A549 (cell line): ENCODE measurements around the gene SPATA6L.

Experiments
- BHLHE40 ChIP-seq: IDR thresholded peaks from 2 replicates; pipeline ENCODE4 v1.6.1; 2012; ENCODE audit warnings: low read depth, low read length, inconsistent platforms
- CEBPB ChIP-seq, 2 experiments: fragments of >200 bp in 1 of 2; sonication (Bioruptor Twin) in 1 of 2; formaldehyde crosslinking in 1 of 2; IDR thresholded peaks; 2 replicates each; pipeline ENCODE4 v1.6.1; 2012 to 2016
- FOXS1 ChIP-seq: fragments of 250-450 bp; sonication (Bioruptor Pico); IDR thresholded peaks from 2 replicates; pipeline ENCODE4 v1.5.0; 2020; ENCODE audit warnings: mild to moderate bottlenecking, moderate library complexity
- HEYL ChIP-seq: fragments of 250-450 bp; sonication (Bioruptor Pico); IDR thresholded peaks from 2 replicates; pipeline ENCODE4 v1.8.0; 2021; ENCODE audit warnings: mild to moderate bottlenecking, moderate library complexity
- JUN ChIP-seq, 2 experiments: fragments of >200 bp; sonication (Bioruptor Twin); formaldehyde crosslinking; IDR thresholded peaks; 2 replicates in 1 of 2; 3 replicates in 1 of 2; pipeline ENCODE4 v1.6.1; 2016 to 2017
- MAZ ChIP-seq: fragments of 150-350 bp; IDR thresholded peaks from 2 replicates; pipeline ENCODE4 v1.6.1; 2014; ENCODE audit warnings: antibody characterized with exemption, low read depth, low read length, borderline replicate concordance
- NPAS2 ChIP-seq: fragments of 250-450 bp; sonication (Bioruptor Pico); IDR thresholded peaks from 2 replicates; pipeline ENCODE4 v1.8.0; 2022; ENCODE audit warnings: mild to moderate bottlenecking, moderate library complexity, borderline replicate concordance
- POLR2A ChIP-seq: IDR thresholded peaks from 2 replicates; pipeline ENCODE4 v1.6.1; 2012; ENCODE audit warnings: mild to moderate bottlenecking, low read length
- POLR2AphosphoS2 ChIP-seq: conservative IDR thresholded peaks from 2 replicates; pipeline ENCODE4 v1.6.1; 2012; ENCODE audit warnings: low read length, improper control_type of control experiment, inconsistent platforms
- RAD21 ChIP-seq, 2 experiments: fragments of >200 bp in 1 of 2; sonication (Bioruptor Twin) in 1 of 2; formaldehyde crosslinking in 1 of 2; IDR thresholded peaks in 1 of 2; conservative IDR thresholded peaks in 1 of 2; 2 replicates in 1 of 2; 3 replicates in 1 of 2; pipeline ENCODE4 v1.6.1; 2012 to 2018; ENCODE audit warnings: inconsistent platforms in 1 of 2
- SREBF2 ChIP-seq: fragments of 450-650 bp; IDR thresholded peaks from 2 replicates; pipeline ENCODE4 v1.6.1; 2014; ENCODE audit warnings: mild to moderate bottlenecking, moderate library complexity
- ZC3H11A ChIP-seq: fragments of 450-650 bp; IDR thresholded peaks from 2 replicates; pipeline ENCODE4 v1.6.1; 2014; ENCODE audit warnings: antibody characterized with exemption, mild to moderate bottlenecking
- TF ChIP-seq, protein P1 (sequence below): fragments of >200 bp; sonication (Bioruptor Twin); formaldehyde crosslinking; IDR thresholded peaks from 3 replicates; pipeline ENCODE4 v1.5.1; 2016
- TF ChIP-seq, protein P2 (sequence below): IDR thresholded peaks from 2 replicates; pipeline ENCODE4 v1.6.1; 2012

DNA sequence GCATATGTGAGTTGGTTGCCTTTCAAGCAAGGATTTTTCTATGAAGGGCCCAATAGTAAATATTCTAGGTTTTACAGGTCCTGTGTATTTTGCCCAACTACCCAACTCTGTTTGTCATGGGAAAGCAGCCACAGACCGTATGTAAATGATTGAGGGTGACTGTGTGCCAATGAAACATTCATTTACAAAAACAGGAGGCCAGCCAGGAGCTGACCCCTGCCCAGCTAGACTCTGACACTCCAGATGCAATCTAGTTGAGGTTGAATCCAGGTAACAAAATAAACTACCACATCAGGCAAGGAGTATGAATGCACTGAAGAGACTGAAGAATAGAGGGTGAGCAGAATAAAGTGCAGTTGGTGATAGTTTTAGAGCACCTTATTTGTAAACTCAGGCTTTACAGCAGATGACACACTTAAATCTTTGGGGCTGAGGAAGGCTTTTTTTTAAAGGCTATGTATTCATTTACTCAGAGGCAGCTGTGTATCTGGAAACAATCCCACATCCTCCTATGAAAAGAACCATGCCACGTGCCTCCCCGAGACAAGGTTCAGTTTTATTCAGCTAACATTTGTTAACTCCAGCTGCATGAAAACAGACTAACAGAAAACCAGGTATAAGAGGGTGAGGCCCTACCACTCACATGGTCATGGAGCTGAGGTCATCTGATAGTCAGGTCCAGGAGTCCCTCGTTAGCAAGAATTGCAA, 115.3 kb downstream of the SPATA6L start:
- TF ChIP-seq, protein P1, sequence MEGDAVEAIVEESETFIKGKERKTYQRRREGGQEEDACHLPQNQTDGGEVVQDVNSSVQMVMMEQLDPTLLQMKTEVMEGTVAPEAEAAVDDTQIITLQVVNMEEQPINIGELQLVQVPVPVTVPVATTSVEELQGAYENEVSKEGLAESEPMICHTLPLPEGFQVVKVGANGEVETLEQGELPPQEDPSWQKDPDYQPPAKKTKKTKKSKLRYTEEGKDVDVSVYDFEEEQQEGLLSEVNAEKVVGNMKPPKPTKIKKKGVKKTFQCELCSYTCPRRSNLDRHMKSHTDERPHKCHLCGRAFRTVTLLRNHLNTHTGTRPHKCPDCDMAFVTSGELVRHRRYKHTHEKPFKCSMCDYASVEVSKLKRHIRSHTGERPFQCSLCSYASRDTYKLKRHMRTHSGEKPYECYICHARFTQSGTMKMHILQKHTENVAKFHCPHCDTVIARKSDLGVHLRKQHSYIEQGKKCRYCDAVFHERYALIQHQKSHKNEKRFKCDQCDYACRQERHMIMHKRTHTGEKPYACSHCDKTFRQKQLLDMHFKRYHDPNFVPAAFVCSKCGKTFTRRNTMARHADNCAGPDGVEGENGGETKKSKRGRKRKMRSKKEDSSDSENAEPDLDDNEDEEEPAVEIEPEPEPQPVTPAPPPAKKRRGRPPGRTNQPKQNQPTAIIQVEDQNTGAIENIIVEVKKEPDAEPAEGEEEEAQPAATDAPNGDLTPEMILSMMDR = no peak
- TF ChIP-seq NPAS2 (CRISPR knock-in tag) (no peak), MAZ (no peak), ZC3H11A (no peak), RAD21 (conservative IDR thresholded peaks at IDR 0.05 in 1 of 2, IDR thresholded peaks at IDR 0.05 in 1 of 2) (no peak), FOXS1 (no peak), POLR2A (no peak), HEYL (no peak), BHLHE40 (no peak), SREBF2 (no peak), POLR2AphosphoS2 (no peak), CEBPB (IDR thresholded peaks at IDR 0.05) (no peak), JUN (IDR thresholded peaks at IDR 0.05) (no peak)
- TF ChIP-seq, protein P2, sequence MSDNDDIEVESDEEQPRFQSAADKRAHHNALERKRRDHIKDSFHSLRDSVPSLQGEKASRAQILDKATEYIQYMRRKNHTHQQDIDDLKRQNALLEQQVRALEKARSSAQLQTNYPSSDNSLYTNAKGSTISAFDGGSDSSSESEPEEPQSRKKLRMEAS = no peak
